NT2/D1 (cell line): ENCODE results near the gene PPP1R1B.

Experiments used
- SUZ12 ChIP-seq: IDR thresholded peaks from 2 replicates; pipeline ENCODE4 v1.6.1; 2011; ENCODE audit not compliant: insufficient read length, insufficient read depth; ENCODE audit errors: extremely low read depth
- YY1 ChIP-seq: IDR thresholded peaks from 2 replicates; pipeline ENCODE4 v1.6.1; 2011; ENCODE audit not compliant: insufficient read length, insufficient read depth
- ZNF274 ChIP-seq: IDR thresholded peaks from 2 replicates; pipeline ENCODE4 v1.6.1; 2011; ENCODE audit warnings: mild to moderate bottlenecking, low read depth, low read length

DNA sequence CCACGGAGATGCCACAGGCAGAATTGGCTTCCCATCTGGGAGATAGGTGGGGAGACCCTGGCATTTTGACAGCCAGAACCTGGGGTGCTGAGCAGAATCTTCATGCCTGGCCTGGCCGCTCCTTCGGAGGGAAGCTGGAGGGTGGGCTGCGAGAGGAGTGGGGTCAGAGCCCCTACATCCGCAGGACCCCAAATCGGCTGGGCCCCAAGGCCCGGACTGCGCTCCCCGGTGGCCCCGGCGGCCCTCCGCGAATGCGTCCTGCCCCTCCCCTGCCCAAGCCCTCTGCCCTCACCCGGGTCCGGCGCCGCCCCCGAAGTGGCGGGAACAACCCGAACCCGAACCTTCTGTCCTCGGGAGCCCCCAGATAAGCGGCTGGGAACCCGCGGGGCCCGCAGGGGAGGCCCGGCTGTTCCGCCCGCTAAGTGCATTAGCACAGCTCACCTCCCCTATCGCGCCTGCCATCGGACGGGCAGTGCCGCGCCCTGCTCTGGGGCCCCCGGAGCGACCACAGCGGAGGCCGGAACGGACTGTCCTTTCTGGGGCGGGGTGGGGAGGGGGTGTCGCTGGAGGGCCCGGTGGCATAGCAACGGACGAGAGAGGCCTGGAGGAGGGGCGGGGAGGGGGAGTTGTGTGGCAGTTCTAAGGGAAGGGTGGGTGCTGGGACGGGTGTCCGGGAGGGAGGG, 40.7 kb downstream of the PPP1R1B start:
- TF ChIP-seq YY1 (no peak), ZNF274 (no peak), SUZ12 (no peak)
